K562 (cell line): ENCODE results near the gene TINAG. TPM values are rescaled to one million over a fixed set of nuclear protein-coding genes. Genes with fewer than 3 reads are reported as not detected.

Source experiments
- ATAC-seq: fragments of 200-7000 bp; cut with Tn5 transposase; 3 replicates; pipeline ENCODE4 v1.9.1; 2020; ENCODE audit warnings: moderate library complexity
- BruUV-seq: library from RNA; stranded (reverse); fragments of 400-500 nt; replicated peaks from 2 replicates; lab custom pipeline; 2021; lab: Mats Ljungman, UMichigan
- CTCF ChIA-PET: fragments of 300-600 bp; formaldehyde crosslinking; extraction: SDS; loops from one replicate; lab custom pipeline; 2021; ENCODE audit warnings: low intra/inter-chr PET ratio; lab: Yijun Ruan, JAX
- POLR2A ChIA-PET: fragments of 300-600, 350-650 bp; sonication (Branson Sonifier 250); formaldehyde crosslinking; extraction: SDS; loops from one replicate; lab custom pipeline; 2021; ENCODE audit warnings: antibody characterized with exemption, inconsistent platforms; lab: Yijun Ruan, JAX
- DNase-seq, 4 experiments: peaks; one replicate each; pipeline versions ENCODE4 v3.0.0 to v3.0.0-alpha.2; 2011 to 2018; ENCODE audit warnings: low spot score in 3 of 4, mixed read lengths in 3 of 4; ENCODE audit errors: extremely low read depth in 1 of 4
- FAIRE-seq: peaks from 2 replicates; lab custom pipeline; 2011; peaks lifted over from hg19 to GRCh38; lab: Jason Lieb, UNC
- H2AFZ ChIP-seq: 2 replicates; pipeline ENCODE4 v1.6.0; 2011; ENCODE audit warnings: low read depth, low read length, control low read depth, inconsistent platforms
- H3K27ac ChIP-seq: fragments of 200-600 bp; 3 replicates; pipeline ENCODE4 v1.8.0; 2011; ENCODE audit warnings: low read depth, mild to moderate bottlenecking, control low read depth, inconsistent platforms, low read length, moderate library complexity, mixed read lengths; ENCODE audit errors: extremely low read depth
- H3K27me3 ChIP-seq, 2 experiments: fragments of 300-600 bp in 1 of 2; 2 replicates in 1 of 2; 3 replicates in 1 of 2; pipeline versions ENCODE4 v1.6.0 to v1.8.0; 2011; ENCODE audit warnings: inconsistent platforms in 2 of 2, low read length in 2 of 2, mild to moderate bottlenecking in 1 of 2, mixed read lengths in 1 of 2, moderate library complexity in 1 of 2; ENCODE audit not compliant: control insufficient read depth in 2 of 2, insufficient read depth in 2 of 2
- H3K36me3 ChIP-seq: fragments of 300-600 bp; 3 replicates; pipeline ENCODE4 v1.8.0; 2011; ENCODE audit warnings: mild to moderate bottlenecking, low read length, inconsistent platforms; ENCODE audit not compliant: control insufficient read depth, insufficient read depth
- H3K4me1 ChIP-seq, 2 experiments: fragments of 200-600 bp in 1 of 2; replicated peaks in 1 of 2; 2 replicates in 1 of 2; 3 replicates in 1 of 2; pipeline versions ENCODE4 v1.5.1 to v1.8.0; 2011; ENCODE audit warnings: inconsistent platforms in 2 of 2, low read length in 2 of 2, mild to moderate bottlenecking in 1 of 2, mixed read lengths in 1 of 2, moderate library complexity in 1 of 2; ENCODE audit not compliant: control insufficient read depth in 2 of 2, insufficient read depth in 2 of 2
- H3K4me2 ChIP-seq: 2 replicates; pipeline ENCODE4 v1.6.1; 2011; ENCODE audit warnings: low read length, control low read depth, inconsistent platforms, mixed read lengths; ENCODE audit not compliant: insufficient read depth
- H3K4me3 ChIP-seq: fragments of 200-600 bp; sonication (generic), shearing (Covaris generic); 2 replicates; pipeline ENCODE4 v1.5.1; 2016; ENCODE audit warnings: control low read depth, inconsistent platforms
- H3K79me2 ChIP-seq: fragments of 200-600 bp; 3 replicates; pipeline ENCODE4 v1.8.0; 2011; ENCODE audit warnings: low read length, inconsistent platforms; ENCODE audit not compliant: control insufficient read depth, insufficient read depth
- H3K9ac ChIP-seq, 2 experiments: 2 replicates each; pipeline versions ENCODE4 v1.6.0 to v1.6.1; 2011; ENCODE audit warnings: low read depth in 2 of 2, low read length in 2 of 2, control low read depth in 1 of 2, inconsistent platforms in 1 of 2, mild to moderate bottlenecking in 1 of 2, mixed read lengths in 1 of 2; ENCODE audit not compliant: insufficient read depth in 1 of 2
- H3K9me1 ChIP-seq: one replicate; pipeline ENCODE4 v1.6.0; 2011; ENCODE audit warnings: inconsistent platforms, mild to moderate bottlenecking, low read length, moderate library complexity; ENCODE audit not compliant: control insufficient read depth, insufficient read depth
- H3K9me3 ChIP-seq: replicated peaks from 2 replicates; pipeline ENCODE4 v1.5.1; 2011; ENCODE audit warnings: low read depth, low read length, inconsistent platforms; ENCODE audit not compliant: control insufficient read depth, insufficient read depth
- H4K20me1 ChIP-seq: replicated peaks from 2 replicates; pipeline ENCODE4 v1.6.1; 2011; ENCODE audit warnings: low read length, inconsistent platforms, mixed read lengths; ENCODE audit not compliant: control insufficient read depth, insufficient read depth
- ATF7 ChIP-seq: fragments of 450-650 bp; IDR thresholded peaks from 2 replicates; pipeline ENCODE4 v1.7.1; 2014; ENCODE audit warnings: mild to moderate bottlenecking, moderate library complexity
- CEBPB ChIP-seq: fragments of 450-650 bp; IDR thresholded peaks from 2 replicates; pipeline ENCODE4 v1.6.1; 2016; ENCODE audit warnings: missing genetic modification characterization, missing compliant biosample characterization
- CUX1 ChIP-seq: fragments of 200-800 bp; sonication (Bioruptor generic); IDR thresholded peaks from 2 replicates; pipeline ENCODE4 v1.6.1; 2016; ENCODE audit warnings: missing genetic modification characterization, missing compliant biosample characterization
- E2F4 ChIP-seq: sonication (generic); formaldehyde crosslinking; IDR thresholded peaks from 2 replicates; pipeline ENCODE4 v1.8.0; 2022; ENCODE audit warnings: mild to moderate bottlenecking, low read depth, missing genetic modification reagents
- ELF1 ChIP-seq: fragments of 200-800 bp; sonication (Bioruptor generic); IDR thresholded peaks from 2 replicates; pipeline ENCODE4 v1.6.1; 2016; ENCODE audit warnings: missing genetic modification characterization, missing compliant biosample characterization
- ETV5 ChIP-seq: sonication (generic); formaldehyde crosslinking; IDR thresholded peaks from 2 replicates; pipeline ENCODE4 v1.4.0; 2020; ENCODE audit warnings: low read depth, mild to moderate bottlenecking, missing genetic modification reagents
- HCFC1 ChIP-seq: IDR thresholded peaks from 2 replicates; pipeline ENCODE4 v1.6.1; 2012; ENCODE audit warnings: low read depth, low read length, improper control_type of control experiment
- PRMT5 ChIP-seq: sonication (generic); formaldehyde crosslinking; IDR thresholded peaks from 2 replicates; pipeline ENCODE4 v1.5.0; 2020; ENCODE audit warnings: missing genetic modification reagents
- TCF7 ChIP-seq: sonication (generic); IDR thresholded peaks from 2 replicates; pipeline ENCODE4 v1.6.1; 2016; ENCODE audit warnings: antibody characterized with exemption, borderline replicate concordance
- USF1 ChIP-seq: sonication (generic); formaldehyde crosslinking; IDR thresholded peaks from 2 replicates; pipeline ENCODE4 v1.9.0; 2022; ENCODE audit warnings: mild to moderate bottlenecking, missing genetic modification reagents
- ZNF639 ChIP-seq, 2 experiments: fragments of 200-800 bp in 1 of 2; sonication (Bioruptor generic) in 1 of 2; sonication (generic) in 1 of 2; formaldehyde crosslinking in 1 of 2; IDR thresholded peaks in 1 of 2; conservative IDR thresholded peaks in 1 of 2; 2 replicates each; pipeline versions ENCODE4 v1.5.0 to v1.6.1; 2016 to 2020; ENCODE audit warnings: missing compliant biosample characterization in 1 of 2, missing genetic modification characterization in 1 of 2, missing genetic modification reagents in 1 of 2
- WGBS: fragments of 100-300 bp; shearing (Covaris generic); methylation state at CpG from one replicate; pipeline ENCODE4 v1.1.6; 2016; ENCODE audit warnings: low coverage, mixed read lengths; ENCODE audit not compliant: insufficient coverage; ENCODE audit errors: missing lambda C conversion rate; 5-methylcytosine and 5-hydroxymethylcytosine counted together
- in situ Hi-C: fragments of 300-500 bp; cut with MboI; formaldehyde crosslinking; loops from 4 replicates; pipeline ENCODE4 v1.15.0; 2018; ENCODE audit warnings: inconsistent platforms, mixed read lengths
- intact Hi-C: fragments of 100-400 bp; cut with micrococcal nuclease; formaldehyde crosslinking; loops from 2 replicates; pipeline ENCODE4 v1.14.2; 2022
- polyA plus RNA-seq, 8 experiments: library from polyadenylated mRNA; depleted of rRNA in 4 of 8; stranded (reverse) in 5 of 8; unstranded in 3 of 8; fragments of >200 nt; fragmentation: Nextera tagmentation in 2 of 8; fragmentation: Illumina TruSeq in 1 of 8; extraction: Ambion mirVana in 2 of 8; extraction: Trizol in 1 of 8; gene quantifications; 2 replicates each; pipeline versions ENCODE4 v1.2.1 to v1.2.3, GENCODE V29; 2011 to 2014; ENCODE audit warnings: inconsistent platforms in 1 of 8, missing spikeins in 1 of 8
- total RNA-seq, 7 experiments: library from RNA; depleted of rRNA in 6 of 7; stranded (reverse); fragments of >200 nt in 6 of 7; fragmentation: Illumina TruSeq in 2 of 7; extraction: Trizol in 2 of 7; gene quantifications; 2 replicates each; pipeline versions ENCODE4 v1.2.1 to v1.2.3, GENCODE V29; 2011 to 2021; ENCODE audit warnings: low replicate concordance in 1 of 7

Gene TINAG
- total and polyA plus RNA-seq, 9 of the 15 experiments (the other 6 are each of a cell fraction or from before 2014, with no cell fraction given), result not detected

- WGBS, result 0% methylated on average over 2 of the region's 2 CpGs
- H2AFZ ChIP-seq, result no peak overlapping the region
- BruUV-seq, result no TSS peak
- DNase-seq (no peak), ATAC-seq (no peak), FAIRE-seq (no peak)
- TF ChIP-seq TCF7, result no peak
- TF ChIP-seq ZNF639 (CRISPR knock-in tag; conservative IDR thresholded peaks at IDR 0.05 in 1 of 2, IDR thresholded peaks at IDR 0.05 in 1 of 2), result no peak
- TF ChIP-seq HCFC1, result no peak
- no peak for TF ChIP-seq ATF7
- TF ChIP-seq USF1 (CRISPR knock-in tag), result no peak
- TF ChIP-seq ETV5 (CRISPR knock-in tag), result no peak
- no peak for TF ChIP-seq CUX1 (CRISPR knock-in tag)
- no peak for TF ChIP-seq ELF1
- no peak for TF ChIP-seq PRMT5 (CRISPR knock-in tag)
- no peak for TF ChIP-seq CEBPB (tag)
- no peak for TF ChIP-seq E2F4 (CRISPR knock-in tag)
- H3K4me3 ChIP-seq, result no peak overlapping the region
- intact Hi-C loops (no loop called here), in situ Hi-C loops (no loop called here)
- H3K9ac ChIP-seq, result no peak overlapping the region
- ChIA-PET POLR2A (no interaction called here), CTCF (no interaction called here)
- H3K4me1 ChIP-seq, result no peaks in the 10 kb centered on the region
- H3K36me3 ChIP-seq, result no peaks in the 10 kb centered on the region
- no peaks in the 10 kb centered on the region for H3K79me2 ChIP-seq
- H3K4me2 ChIP-seq, result no peak overlapping the region
- H3K27me3 ChIP-seq, result no peaks in the 10 kb centered on the region
- H3K9me1 ChIP-seq, result no peaks in the 10 kb centered on the region
- no peaks in the 10 kb centered on the region for H3K9me3 ChIP-seq
- H4K20me1 ChIP-seq, result no peaks in the 10 kb centered on the region
- H3K27ac ChIP-seq, result no peak overlapping the region
These were observed 19.8 kb upstream of the TINAG start for GRCh38 chr6:54288474-54288873.
